ENCODE results near the gene KCNK4. TPM values are rescaled to one million over a fixed set of nuclear protein-coding genes. Genes with fewer than 3 reads are reported as not detected.

The KCNK4 gene
- total and polyA plus RNA-seq, 2 of the 13 experiments (the other 11 are each of a cell fraction or from before 2014, with no cell fraction given) = not detected

DNA sequence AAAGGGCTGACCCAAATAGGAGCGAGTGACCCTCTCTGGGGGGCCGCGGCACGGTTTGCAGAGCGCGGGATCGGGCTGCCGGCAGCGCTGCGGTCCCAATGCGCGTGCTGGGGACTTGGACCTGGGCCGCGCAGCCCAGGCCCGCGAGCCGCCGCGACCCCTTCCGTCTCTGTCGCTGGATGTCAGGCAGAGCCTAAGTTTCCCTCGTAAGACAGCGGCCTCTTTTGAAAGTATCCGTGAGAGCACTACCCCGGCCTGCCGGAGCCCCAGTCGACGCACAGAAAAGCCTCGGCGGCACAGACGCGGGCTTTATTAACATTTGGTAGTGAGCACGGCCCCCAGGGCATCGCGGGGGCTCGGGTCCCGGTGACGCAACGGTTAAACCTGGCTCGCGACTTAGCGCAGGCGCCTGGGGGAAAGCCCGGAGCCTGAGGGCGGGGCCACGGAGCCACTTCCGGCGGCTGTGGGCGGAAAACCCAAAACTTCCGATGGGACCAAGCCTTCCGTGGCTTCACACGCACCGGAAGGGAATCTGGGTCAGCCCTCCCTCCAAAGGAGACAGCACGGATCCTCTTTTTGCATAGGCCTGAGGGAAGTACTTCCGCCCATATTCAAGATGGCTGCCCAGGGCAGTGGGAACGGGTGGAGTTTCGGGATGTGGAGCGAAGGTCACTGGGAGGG, 21.4 kb upstream of the KCNK4 start (continued):
- TF ChIP-seq, protein P1, sequence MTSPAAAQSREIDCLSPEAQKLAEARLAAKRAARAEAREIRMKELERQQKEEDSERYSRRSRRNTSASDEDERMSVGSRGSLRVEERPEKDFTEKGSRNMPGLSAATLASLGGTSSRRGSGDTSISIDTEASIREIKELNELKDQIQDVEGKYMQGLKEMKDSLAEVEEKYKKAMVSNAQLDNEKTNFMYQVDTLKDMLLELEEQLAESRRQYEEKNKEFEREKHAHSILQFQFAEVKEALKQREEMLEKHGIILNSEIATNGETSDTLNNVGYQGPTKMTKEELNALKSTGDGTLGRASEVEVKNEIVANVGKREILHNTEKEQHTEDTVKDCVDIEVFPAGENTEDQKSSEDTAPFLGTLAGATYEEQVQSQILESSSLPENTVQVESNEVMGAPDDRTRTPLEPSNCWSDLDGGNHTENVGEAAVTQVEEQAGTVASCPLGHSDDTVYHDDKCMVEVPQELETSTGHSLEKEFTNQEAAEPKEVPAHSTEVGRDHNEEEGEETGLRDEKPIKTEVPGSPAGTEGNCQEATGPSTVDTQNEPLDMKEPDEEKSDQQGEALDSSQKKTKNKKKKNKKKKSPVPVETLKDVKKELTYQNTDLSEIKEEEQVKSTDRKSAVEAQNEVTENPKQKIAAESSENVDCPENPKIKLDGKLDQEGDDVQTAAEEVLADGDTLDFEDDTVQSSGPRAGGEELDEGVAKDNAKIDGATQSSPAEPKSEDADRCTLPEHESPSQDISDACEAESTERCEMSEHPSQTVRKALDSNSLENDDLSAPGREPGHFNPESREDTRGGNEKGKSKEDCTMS (CRISPR knock-in tag; conservative IDR thresholded peaks at IDR 0.05) = no peak
- TF ChIP-seq NR2F1 (CRISPR knock-in tag; IDR thresholded peaks at IDR 0.05) (0 out of 4 replicates have a peak, but pooled peaks of 1 of the 2 experiments have one; percentile 3), MED13 (CRISPR knock-in tag; IDR thresholded peaks at IDR 0.05) (no peak), NFIC (IDR thresholded peaks at IDR 0.05; ENCODE audit: low read length) (peak; percentile 15; the same call in 1 of the 2 replicates), ZSCAN30 (CRISPR knock-in tag; IDR thresholded peaks at IDR 0.05) (no peak), ARHGAP35 (CRISPR knock-in tag; IDR thresholded peaks at IDR 0.05; ENCODE audit: borderline replicate concordance) (0 out of 2 replicates have a peak, but pooled peaks have one; percentile 29), HNRNPL (IDR thresholded peaks at IDR 0.05; ENCODE audit: low read depth, low read length) (no peak), AKAP8 (CRISPR knock-in tag; IDR thresholded peaks at IDR 0.05) (peak; percentile 54; the same call in 1 of the 2 replicates), EP300 (IDR thresholded peaks at IDR 0.05; ENCODE audit: low read depth in 2 of 2, low read length in 2 of 2) (no peak; a peak in 2 of 4 replicates), EP300 (CRISPR knock-in tag; IDR thresholded peaks at IDR 0.05; ENCODE audit: borderline replicate concordance) (peak; percentile 37; the same call in 1 of the 2 replicates), ZMYM3 (CRISPR knock-in tag; IDR thresholded peaks at IDR 0.05) (no peak), ZNF569 (CRISPR knock-in tag; IDR thresholded peaks at IDR 0.05; ENCODE audit: borderline replicate concordance) (no peak; the same call in 1 of the 2 replicates), HNF4G (IDR thresholded peaks at IDR 0.05; ENCODE audit: borderline replicate concordance, low read depth, low read length) (peak; percentile 75), HNF4G (CRISPR knock-in tag; IDR thresholded peaks at IDR 0.05; ENCODE audit: borderline replicate concordance, low read depth) (no peak), KMT2A (CRISPR knock-in tag; IDR thresholded peaks at IDR 0.05) (peak; percentile 56; the same call in 1 of the 2 replicates), THAP11 (CRISPR knock-in tag; IDR thresholded peaks at IDR 0.05) (peak; percentile 97), ZNF260 (CRISPR knock-in tag; IDR thresholded peaks at IDR 0.05; ENCODE audit: borderline replicate concordance, low read depth) (no peak)
- TF ChIP-seq, protein P2, sequence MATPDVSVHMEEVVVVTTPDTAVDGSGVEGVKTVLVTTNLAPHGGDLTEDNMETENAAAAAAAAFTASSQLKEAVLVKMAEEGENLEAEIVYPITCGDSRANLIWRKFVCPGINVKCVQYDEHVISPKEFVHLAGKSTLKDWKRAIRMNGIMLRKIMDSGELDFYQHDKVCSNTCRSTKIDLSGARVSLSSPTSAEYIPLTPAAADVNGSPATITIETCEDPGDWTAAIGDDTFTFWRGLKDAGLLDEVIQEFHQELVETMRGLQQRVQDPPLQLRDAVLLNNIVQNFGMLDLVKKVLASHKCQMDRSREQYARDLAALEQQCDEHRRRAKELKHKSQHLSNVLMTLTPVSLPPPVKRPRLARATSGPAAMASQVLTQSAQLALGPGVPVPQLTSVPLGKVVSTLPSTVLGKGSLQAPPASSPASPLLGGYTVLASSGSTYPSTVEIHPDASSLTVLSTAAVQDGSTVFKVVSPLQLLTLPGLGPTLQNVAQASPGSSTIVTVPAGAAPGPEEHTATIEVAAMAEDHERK (CRISPR knock-in tag; IDR thresholded peaks at IDR 0.05; ENCODE audit: low read depth) = peak; percentile 45; the same call in 1 of the 2 replicates
- TF ChIP-seq, protein P3, sequence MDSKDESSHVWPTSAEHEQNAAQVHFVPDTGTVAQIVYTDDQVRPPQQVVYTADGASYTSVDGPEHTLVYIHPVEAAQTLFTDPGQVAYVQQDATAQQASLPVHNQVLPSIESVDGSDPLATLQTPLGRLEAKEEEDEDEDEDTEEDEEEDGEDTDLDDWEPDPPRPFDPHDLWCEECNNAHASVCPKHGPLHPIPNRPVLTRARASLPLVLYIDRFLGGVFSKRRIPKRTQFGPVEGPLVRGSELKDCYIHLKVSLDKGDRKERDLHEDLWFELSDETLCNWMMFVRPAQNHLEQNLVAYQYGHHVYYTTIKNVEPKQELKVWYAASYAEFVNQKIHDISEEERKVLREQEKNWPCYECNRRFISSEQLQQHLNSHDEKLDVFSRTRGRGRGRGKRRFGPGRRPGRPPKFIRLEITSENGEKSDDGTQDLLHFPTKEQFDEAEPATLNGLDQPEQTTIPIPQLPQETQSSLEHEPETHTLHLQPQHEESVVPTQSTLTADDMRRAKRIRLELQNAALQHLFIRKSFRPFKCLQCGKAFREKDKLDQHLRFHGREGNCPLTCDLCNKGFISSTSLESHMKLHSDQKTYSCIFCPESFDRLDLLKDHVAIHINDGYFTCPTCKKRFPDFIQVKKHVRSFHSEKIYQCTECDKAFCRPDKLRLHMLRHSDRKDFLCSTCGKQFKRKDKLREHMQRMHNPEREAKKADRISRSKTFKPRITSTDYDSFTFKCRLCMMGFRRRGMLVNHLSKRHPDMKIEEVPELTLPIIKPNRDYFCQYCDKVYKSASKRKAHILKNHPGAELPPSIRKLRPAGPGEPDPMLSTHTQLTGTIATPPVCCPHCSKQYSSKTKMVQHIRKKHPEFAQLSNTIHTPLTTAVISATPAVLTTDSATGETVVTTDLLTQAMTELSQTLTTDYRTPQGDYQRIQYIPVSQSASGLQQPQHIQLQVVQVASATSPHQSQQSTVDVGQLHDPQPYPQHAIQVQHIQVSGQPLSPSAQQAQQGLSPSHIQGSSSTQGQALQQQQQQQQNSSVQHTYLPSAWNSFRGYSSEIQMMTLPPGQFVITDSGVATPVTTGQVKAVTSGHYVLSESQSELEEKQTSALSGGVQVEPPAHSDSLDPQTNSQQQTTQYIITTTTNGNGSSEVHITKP (CRISPR knock-in tag; IDR thresholded peaks at IDR 0.05; ENCODE audit: low read depth) = 0 out of 2 replicates have a peak, but pooled peaks have one; percentile 46
- TF ChIP-seq, protein P4, sequence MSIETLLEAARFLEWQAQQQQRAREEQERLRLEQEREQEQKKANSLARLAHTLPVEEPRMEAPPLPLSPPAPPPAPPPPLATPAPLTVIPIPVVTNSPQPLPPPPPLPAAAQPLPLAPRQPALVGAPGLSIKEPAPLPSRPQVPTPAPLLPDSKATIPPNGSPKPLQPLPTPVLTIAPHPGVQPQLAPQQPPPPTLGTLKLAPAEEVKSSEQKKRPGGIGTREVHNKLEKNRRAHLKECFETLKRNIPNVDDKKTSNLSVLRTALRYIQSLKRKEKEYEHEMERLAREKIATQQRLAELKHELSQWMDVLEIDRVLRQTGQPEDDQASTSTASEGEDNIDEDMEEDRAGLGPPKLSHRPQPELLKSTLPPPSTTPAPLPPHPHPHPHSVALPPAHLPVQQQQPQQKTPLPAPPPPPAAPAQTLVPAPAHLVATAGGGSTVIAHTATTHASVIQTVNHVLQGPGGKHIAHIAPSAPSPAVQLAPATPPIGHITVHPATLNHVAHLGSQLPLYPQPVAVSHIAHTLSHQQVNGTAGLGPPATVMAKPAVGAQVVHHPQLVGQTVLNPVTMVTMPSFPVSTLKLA (IDR thresholded peaks at IDR 0.05) = peak; percentile 25; the same call in 1 of the 2 replicates

Measured in HepG2 (cell line).